NCI-H774 (cell line): ENCODE measurements around the gene PFN2.
A peak's percentile ranks its signal among the peaks of the same experiment; 100 is the strongest.
"Not testable (repeated sequence)": the region's sequence is repeated elsewhere in the genome, so short reads cannot be mapped to it uniquely, and the experiment has no call there.

Experiments
- DNase-seq: peaks from one replicate; lab custom pipeline; 2025; lab: John Stamatoyannopoulos, UW

PFN2 gene, protein sequence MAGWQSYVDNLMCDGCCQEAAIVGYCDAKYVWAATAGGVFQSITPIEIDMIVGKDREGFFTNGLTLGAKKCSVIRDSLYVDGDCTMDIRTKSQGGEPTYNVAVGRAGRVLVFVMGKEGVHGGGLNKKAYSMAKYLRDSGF

DNA sequence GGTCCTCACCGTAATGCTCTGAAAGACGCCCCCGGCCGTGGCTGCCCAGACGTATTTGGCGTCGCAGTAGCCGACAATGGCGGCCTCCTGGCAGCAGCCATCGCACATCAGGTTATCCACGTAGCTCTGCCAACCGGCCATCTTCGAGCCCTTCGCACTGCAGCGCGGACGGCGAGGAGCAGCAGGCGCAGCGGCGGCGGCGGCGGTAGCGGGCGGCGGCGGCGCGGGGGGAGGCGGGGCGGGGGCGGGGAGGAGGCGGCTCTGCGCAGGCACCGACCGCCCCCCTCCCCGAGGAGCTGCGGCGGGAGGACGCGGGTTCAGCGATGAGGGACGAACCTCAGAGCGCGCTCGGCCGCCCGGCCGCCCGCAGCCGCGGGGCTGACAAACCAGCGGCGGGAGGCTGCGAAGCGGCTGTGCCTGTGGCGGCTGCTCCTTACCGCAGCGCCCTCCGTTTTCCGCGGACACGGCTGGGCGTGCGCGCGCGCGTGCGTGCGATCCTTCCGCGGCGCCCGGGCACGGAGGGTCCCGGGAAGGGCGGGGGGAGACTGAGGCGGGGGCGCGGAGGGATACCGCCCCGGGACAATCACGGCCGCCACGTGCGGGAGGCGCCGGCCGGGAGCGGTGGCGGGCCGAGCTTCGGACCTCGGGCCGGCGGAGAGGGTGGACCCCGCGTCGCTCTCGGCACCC lies at the start of gene PFN2:
TSS of gene PFN2 (minus strand) at position 180 of the 687 bp plus-strand sequence. CDS start at position 141, 39 bp downstream.
- peak; percentile 95 for DNase-seq

- DNase-seq = no peak
These were observed 45.2 kb upstream of the PFN2 start for GRCh38 chr3:150015901-150016300.

DNA sequence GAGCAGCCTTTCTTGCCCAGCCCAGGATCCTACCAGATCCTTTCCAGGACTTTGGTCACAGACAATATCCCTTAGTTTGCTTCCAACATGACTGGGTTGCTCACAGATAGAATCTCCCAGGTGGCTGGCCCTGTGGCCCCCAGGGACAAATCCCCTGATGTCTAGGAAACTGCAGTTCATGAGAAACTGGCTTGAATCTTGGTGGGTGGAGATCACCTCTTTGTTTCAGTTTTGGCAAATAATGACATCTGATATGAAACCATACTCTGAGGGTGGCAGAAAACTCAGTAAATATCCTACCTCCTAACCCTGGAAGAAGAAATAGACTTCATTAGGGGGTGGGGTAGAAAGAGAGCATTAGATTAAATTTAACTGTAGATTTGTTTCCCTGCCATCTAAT lies 44.1 kb upstream of the PFN2 start:
- no peak for DNase-seq

DNA sequence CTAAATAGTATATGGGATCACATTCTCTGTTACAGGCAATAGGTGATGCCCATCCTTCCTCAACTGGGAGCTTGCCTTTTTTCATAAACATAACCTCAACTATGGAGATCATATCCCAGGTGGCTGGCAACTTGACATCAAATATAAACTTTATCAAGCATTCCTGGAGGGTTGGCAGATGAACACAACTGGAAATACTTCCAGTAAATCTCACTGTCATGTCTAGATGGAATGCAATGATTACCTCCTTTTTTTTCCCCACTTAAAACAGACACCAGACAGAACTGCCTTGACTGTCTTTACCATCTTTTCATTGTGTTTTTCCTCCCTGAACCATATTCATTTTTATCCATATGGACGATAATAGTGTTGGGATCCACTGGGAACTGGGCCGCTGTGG lies 43.1 kb upstream of the PFN2 start:
- DNase-seq = no peak

GRCh38 chr3:150006794-150007193 lies 36.1 kb upstream of the PFN2 start:
- DNase-seq = no peak

- no peak for DNase-seq
These were observed 34.8 kb upstream of the PFN2 start for GRCh38 chr3:150005243-150006112.

DNA sequence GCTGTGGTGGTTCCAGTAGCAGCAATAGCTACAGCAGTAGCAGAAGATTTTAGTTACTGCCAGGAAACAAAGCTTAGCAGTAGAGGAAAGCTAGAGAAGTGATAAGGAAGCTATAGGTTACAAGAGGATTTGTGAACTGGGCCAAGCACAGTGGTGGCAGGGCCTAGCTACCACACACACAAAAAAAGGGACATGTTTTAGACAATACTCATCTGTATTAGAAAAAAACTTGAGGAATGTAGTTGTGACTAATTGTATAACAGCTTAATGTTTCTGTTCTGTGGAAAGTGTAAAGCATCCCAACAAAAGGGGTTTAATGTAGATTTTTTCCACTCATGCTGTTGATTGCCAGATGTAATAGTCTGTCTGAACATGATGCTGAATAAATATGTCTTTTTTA lies 29.9 kb upstream of the PFN2 start:
- no peak for DNase-seq

- DNase-seq = no peak
These were observed 28.7 kb upstream of the PFN2 start for GRCh38 chr3:149999421-149999820.

- no peak for DNase-seq
These were observed 28.3 kb upstream of the PFN2 start for GRCh38 chr3:149998946-149999345.

- no peak for DNase-seq
These were observed 21.8 kb upstream of the PFN2 start for GRCh38 chr3:149992416-149993058.

- DNase-seq = no peak
These were observed 19.8 kb upstream of the PFN2 start for GRCh38 chr3:149990423-149990948.

GRCh38 chr3:149989307-149989706 lies 18.6 kb upstream of the PFN2 start:
- DNase-seq = no peak

DNA sequence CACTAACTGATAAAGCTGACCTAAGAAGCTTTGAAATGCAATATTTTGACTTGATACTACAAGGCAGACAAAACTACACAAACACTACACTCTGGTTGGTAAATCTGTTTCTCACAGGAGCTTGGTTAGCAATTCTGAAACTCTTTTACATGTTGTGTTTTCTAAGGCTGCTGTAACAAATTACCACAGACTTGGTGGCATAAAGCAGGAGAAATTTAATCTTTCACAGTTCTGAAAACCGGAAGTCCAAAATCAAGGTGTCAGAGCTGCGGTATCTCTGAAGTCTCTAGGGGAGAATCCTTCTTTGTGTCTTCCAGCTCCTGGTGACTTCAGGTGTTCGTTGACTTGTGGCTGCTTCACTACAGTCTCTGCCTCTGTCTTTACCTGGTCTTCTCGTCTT lies 12.9 kb upstream of the PFN2 start:
- DNase-seq = no peak

- not testable (repeated sequence) for DNase-seq
These were observed 12.4 kb upstream of the PFN2 start for GRCh38 chr3:149983053-149983452.

GRCh38 chr3:149981979-149982378 lies 11.3 kb upstream of the PFN2 start:
- DNase-seq = not testable (repeated sequence)

- DNase-seq = no peak
These were observed 6.7 kb upstream of the PFN2 start for GRCh38 chr3:149977386-149977785.

DNA sequence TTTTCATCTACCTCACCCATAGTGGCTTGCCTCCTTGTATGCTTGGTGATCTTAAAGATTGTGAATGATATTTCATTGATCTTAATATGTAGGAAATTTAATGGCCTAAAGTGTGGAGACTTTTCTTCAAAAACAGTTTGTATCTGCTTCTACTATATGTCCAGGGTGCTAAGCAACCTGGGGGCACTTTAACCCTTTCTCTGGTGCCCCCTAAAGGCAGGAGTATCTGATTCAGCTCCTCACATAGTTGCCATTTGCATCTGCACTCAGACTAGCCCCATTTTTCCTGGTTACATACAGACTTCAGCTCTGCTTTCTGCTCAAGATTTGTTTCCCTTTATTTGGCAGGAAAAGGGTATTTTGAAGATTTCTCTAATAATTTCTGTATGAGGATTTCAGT lies 5.2 kb upstream of the PFN2 start:
- DNase-seq = no peak

DNA sequence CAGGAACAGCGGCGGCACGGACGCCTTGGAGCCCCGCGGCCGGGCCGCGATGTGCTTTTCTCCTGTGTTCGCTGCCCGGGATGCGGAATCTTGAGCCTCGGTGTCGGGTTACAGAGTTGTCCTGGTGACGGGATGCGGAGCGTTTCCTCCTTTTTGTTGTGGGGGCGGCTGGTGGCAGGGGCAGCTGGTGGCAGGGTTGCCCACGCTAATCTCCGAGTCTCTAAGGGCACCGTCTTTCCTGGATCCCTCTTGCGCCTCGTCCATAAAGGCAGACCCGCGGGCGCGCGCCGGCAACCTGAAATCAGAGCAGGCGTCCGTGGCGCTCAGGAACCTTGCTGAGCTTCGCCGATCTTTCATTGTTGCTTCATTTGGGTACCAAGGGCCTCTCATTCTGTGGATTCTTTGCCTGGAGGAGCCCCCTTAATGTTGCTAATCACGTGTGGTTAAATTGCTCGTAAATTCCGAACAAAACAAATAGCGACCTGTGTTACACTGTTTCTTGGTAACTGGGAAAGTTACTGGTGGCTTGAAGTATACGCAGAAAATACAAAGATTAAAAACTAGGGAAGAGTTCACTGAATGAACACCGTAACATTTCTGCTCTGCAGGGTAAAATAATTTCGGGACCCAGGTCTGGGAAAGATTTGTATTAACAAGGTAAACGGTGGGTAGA lies 844 bp upstream of the PFN2 start:
- DNase-seq = peak; percentile 88

GRCh38 chr3:149969940-149970715 lies 567 bp downstream of the PFN2 start:
- DNase-seq = peak; percentile 87

DNA sequence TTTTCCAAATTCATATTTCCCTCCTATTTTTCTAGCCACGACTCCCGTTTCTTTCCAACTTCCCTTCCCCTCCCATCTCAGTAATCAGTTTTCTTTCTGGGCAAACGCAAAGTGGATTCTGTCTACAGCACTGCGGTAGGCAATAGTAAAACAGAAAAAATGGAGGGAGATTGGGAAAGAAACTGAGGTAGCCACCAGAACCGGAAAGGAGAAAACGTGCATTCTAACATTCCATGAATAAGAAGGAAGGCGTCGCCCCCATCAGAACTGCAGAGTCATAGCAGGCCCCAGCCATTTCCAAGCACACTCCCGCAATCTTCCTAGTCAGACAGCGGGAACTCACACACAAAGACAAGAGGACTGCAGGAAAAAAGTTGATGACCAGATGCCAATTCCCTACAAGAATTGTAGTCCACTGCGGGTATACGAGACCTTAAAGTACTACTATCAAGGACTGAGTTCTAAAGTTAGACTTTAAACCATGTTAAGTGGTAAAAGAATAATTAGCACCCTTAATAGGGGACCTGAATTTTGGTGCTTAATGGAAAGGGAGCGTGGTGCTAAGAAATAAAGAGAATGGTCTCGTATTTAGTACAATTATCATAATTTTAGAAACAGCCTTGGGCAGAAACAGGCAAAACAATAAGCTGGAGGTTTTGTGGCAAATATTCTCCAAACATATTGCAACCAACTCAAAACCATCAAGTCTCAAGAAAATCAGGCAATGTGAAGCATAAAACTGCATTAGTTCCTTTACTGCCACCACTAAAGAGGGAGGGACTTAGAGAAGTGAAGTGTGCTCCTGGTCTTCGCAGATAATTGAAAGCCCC lies 1.4 kb downstream of the PFN2 start:
- DNase-seq = peak; percentile 52
